ENCODE measurements around the gene CACNA1A. TPM values are rescaled to one million over a fixed set of nuclear protein-coding genes. Genes with fewer than 3 reads are reported as not detected.

CACNA1A gene
- total and polyA plus RNA-seq, 2 of the 13 experiments (the other 11 are each of a cell fraction or from before 2014, with no cell fraction given), result not detected

DNA sequence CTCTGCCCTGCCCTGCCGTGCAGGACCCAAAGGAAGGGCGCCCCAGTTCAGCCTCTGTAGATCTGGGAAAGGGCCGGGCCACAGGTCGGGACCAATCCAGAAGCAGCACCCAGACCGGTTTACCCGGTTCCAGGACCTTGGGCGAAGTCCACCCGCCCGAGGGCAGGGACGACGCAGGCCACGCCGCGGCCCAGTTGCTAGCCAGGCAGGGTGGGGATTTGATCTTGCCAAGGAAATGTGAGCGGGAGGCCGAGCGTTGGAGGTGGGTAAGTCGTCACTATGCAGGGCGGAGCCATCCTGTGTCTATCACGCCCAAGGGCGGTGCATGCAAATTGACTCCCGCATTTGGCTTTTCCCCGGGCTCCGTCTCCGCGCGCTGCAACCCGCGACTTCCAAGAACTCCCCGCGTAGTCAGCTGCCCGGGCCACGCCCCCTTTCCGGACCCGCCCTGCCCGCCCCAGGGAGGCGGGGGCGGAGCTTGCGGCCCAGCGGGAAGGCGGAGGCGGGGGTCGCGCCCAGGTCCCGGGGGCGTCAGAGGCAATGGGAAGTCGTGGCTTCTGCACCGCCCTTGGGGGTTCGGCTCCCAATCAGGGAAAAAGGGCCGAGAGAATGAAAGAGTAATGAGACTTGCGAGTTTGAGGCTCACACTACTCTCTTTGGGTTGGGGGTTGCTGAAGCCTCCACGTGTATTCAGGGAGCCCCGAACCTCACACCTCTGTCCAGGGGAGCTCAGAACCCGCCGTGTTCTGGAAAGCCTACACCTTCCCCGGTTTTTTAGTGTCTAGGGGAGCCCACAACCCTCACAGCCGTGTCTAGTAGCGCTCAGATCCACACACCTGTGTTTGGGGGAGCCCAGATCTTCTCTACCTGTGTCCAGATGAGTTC lies 343.3 kb downstream of the CACNA1A start (continued):
- TF ChIP-seq TBX3 (IDR thresholded peaks at IDR 0.05; ENCODE audit: borderline replicate concordance) (no peak), ZNF556 (CRISPR knock-in tag; IDR thresholded peaks at IDR 0.05; ENCODE audit: borderline replicate concordance) (peak; percentile 78; the same call in 1 of the 2 replicates), KDM2A (CRISPR knock-in tag; IDR thresholded peaks at IDR 0.05; ENCODE audit: borderline replicate concordance, low read depth) (peak; percentile 90), ZNF574 (CRISPR knock-in tag; IDR thresholded peaks at IDR 0.05) (peak; percentile 88), BORCS8-MEF2B (CRISPR knock-in tag; IDR thresholded peaks at IDR 0.05) (0 out of 2 replicates have a peak, but pooled peaks have one; percentile 36), NFKB2 (CRISPR knock-in tag; IDR thresholded peaks at IDR 0.05; ENCODE audit: borderline replicate concordance) (peak; percentile 86), FOXC1 (CRISPR knock-in tag; IDR thresholded peaks at IDR 0.05; ENCODE audit: borderline replicate concordance) (peak; percentile 42; the same call in 1 of the 2 replicates), SP1 (IDR thresholded peaks at IDR 0.05) (no peak), SP1 (CRISPR knock-in tag; IDR thresholded peaks at IDR 0.05) (peak; percentile 87), STAG1 (CRISPR knock-in tag; IDR thresholded peaks at IDR 0.05) (peak; percentile 30; the same call in 1 of the 2 replicates), ZNF782 (CRISPR knock-in tag; IDR thresholded peaks at IDR 0.05; ENCODE audit: borderline replicate concordance) (peak; percentile 52; the same call in 1 of the 2 replicates), ZNF746 (CRISPR knock-in tag; IDR thresholded peaks at IDR 0.05) (0 out of 2 replicates have a peak, but pooled peaks have one; percentile 70), ZNF691 (CRISPR knock-in tag; IDR thresholded peaks at IDR 0.05; ENCODE audit: borderline replicate concordance, low read depth) (peak; percentile 58; the same call in 1 of the 2 replicates), CCDC6 (CRISPR knock-in tag; IDR thresholded peaks at IDR 0.05) (peak; percentile 76), ZNF567 (CRISPR knock-in tag; IDR thresholded peaks at IDR 0.05; ENCODE audit: borderline replicate concordance) (no peak), ZNF451 (CRISPR knock-in tag; IDR thresholded peaks at IDR 0.05) (no peak), POGZ (CRISPR knock-in tag; IDR thresholded peaks at IDR 0.05) (peak; percentile 72; the same call in 1 of the 2 replicates), PHF20 (CRISPR knock-in tag; IDR thresholded peaks at IDR 0.05) (peak; percentile 61; the same call in 1 of the 2 replicates)
- TF ChIP-seq, protein P1, sequence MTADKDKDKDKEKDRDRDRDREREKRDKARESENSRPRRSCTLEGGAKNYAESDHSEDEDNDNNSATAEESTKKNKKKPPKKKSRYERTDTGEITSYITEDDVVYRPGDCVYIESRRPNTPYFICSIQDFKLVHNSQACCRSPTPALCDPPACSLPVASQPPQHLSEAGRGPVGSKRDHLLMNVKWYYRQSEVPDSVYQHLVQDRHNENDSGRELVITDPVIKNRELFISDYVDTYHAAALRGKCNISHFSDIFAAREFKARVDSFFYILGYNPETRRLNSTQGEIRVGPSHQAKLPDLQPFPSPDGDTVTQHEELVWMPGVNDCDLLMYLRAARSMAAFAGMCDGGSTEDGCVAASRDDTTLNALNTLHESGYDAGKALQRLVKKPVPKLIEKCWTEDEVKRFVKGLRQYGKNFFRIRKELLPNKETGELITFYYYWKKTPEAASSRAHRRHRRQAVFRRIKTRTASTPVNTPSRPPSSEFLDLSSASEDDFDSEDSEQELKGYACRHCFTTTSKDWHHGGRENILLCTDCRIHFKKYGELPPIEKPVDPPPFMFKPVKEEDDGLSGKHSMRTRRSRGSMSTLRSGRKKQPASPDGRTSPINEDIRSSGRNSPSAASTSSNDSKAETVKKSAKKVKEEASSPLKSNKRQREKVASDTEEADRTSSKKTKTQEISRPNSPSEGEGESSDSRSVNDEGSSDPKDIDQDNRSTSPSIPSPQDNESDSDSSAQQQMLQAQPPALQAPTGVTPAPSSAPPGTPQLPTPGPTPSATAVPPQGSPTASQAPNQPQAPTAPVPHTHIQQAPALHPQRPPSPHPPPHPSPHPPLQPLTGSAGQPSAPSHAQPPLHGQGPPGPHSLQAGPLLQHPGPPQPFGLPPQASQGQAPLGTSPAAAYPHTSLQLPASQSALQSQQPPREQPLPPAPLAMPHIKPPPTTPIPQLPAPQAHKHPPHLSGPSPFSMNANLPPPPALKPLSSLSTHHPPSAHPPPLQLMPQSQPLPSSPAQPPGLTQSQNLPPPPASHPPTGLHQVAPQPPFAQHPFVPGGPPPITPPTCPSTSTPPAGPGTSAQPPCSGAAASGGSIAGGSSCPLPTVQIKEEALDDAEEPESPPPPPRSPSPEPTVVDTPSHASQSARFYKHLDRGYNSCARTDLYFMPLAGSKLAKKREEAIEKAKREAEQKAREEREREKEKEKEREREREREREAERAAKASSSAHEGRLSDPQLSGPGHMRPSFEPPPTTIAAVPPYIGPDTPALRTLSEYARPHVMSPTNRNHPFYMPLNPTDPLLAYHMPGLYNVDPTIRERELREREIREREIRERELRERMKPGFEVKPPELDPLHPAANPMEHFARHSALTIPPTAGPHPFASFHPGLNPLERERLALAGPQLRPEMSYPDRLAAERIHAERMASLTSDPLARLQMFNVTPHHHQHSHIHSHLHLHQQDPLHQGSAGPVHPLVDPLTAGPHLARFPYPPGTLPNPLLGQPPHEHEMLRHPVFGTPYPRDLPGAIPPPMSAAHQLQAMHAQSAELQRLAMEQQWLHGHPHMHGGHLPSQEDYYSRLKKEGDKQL (CRISPR knock-in tag; IDR thresholded peaks at IDR 0.05; ENCODE audit: low read depth), result no peak; the same call in 1 of the 2 replicates

Measured in HepG2 (cell line).